B cell (primary cell): ENCODE measurements around the gene ACSBG1. TPM values are rescaled to one million over a fixed set of nuclear protein-coding genes. Genes with fewer than 3 reads are reported as not detected.

ENCODE experiments used
- ATAC-seq: fragments of 200-7000 bp; cut with Tn5 transposase; one replicate; pipeline ENCODE4 v1.10.0; 2021; ENCODE audit warnings: low read depth, mild to moderate bottlenecking, moderate number of reproducible peaks, moderate library complexity
- CTCF ChIA-PET: fragments of 350-600 bp; sonication (Branson Sonifier 250); formaldehyde crosslinking; loops from one replicate; lab custom pipeline; 2021; ENCODE audit warnings: antibody characterized with exemption, inconsistent platforms; lab: Charles Lee
- POLR2A ChIA-PET: fragments of 350-600 bp; sonication (Branson Sonifier 250); formaldehyde crosslinking; loops from one replicate; lab custom pipeline; 2021; ENCODE audit warnings: antibody characterized with exemption; lab: Charles Lee
- DNase-seq: peaks from one replicate; pipeline ENCODE4 v3.0.0; 2013
- H2AFZ ChIP-seq: 2 replicates; pipeline ENCODE4 v1.6.1; 2012; ENCODE audit warnings: mild to moderate bottlenecking, low read depth, low read length; ENCODE audit not compliant: insufficient read depth, poor library complexity, severe bottlenecking
- H3K27ac ChIP-seq, 2 donors: 1 replicate in 1 of 2; 2 replicates in 1 of 2; pipeline ENCODE4 v1.5.1; 2012 to 2013; ENCODE audit warnings: low read length in 2 of 2, mild to moderate bottlenecking in 2 of 2, moderate library complexity in 1 of 2
- H3K27me3 ChIP-seq, 4 experiments: fragments of 200-600 bp in 1 of 4; sonication (generic) in 1 of 4; replicated peaks in 1 of 4; 1 replicate in 2 of 4; 2 replicates in 2 of 4; pipeline versions ENCODE4 v1.6.1 to v1.7.0; 2013 to 2016; ENCODE audit warnings: low read length in 3 of 4, mild to moderate bottlenecking in 2 of 4, mixed read lengths in 1 of 4, moderate library complexity in 1 of 4; ENCODE audit not compliant: insufficient read depth in 4 of 4, control insufficient read depth in 3 of 4; ENCODE audit errors: control extremely low read depth in 1 of 4
- H3K36me3 ChIP-seq, 2 experiments: replicated peaks in 1 of 2; 1 replicate in 1 of 2; 2 replicates in 1 of 2; pipeline versions ENCODE4 v1.6.1 to v1.7.1; 2013; ENCODE audit warnings: low read length in 1 of 2; ENCODE audit not compliant: insufficient read depth in 2 of 2, control insufficient read depth in 1 of 2; ENCODE audit errors: control extremely low read depth in 1 of 2, extremely low read depth in 1 of 2
- H3K4me1 ChIP-seq, 2 donors: fragments of 200-600 bp in 1 of 2; sonication (generic) in 1 of 2; 1 replicate in 1 of 2; 2 replicates in 1 of 2; pipeline versions ENCODE4 v1.5.1 to v1.6.1; 2013 to 2017; ENCODE audit warnings: low read length in 2 of 2; ENCODE audit not compliant: control insufficient read depth in 2 of 2, insufficient read depth in 2 of 2
- H3K4me2 ChIP-seq: replicated peaks from 2 replicates; pipeline ENCODE3; 2012; ENCODE audit warnings: mild to moderate bottlenecking, low read depth, low read length; ENCODE audit not compliant: poor library complexity, severe bottlenecking
- H3K4me3 ChIP-seq, 5 experiments: fragments of 200-600 bp in 1 of 5; sonication (generic) in 1 of 5; 1 replicate in 3 of 5; 2 replicates in 2 of 5; pipeline versions ENCODE4 v1.5.1 to v1.7.0; 2011 to 2016; ENCODE audit warnings: low read length in 4 of 5, mild to moderate bottlenecking in 4 of 5, low read depth in 2 of 5, control low read depth in 1 of 5, moderate library complexity in 1 of 5; ENCODE audit not compliant: insufficient read depth in 1 of 5; ENCODE audit errors: control extremely low read depth in 1 of 5, extremely low read depth in 1 of 5
- H3K79me2 ChIP-seq: fragments of 200-600 bp; sonication (generic); one replicate; pipeline ENCODE4 v1.6.0; 2016; ENCODE audit warnings: low read length; ENCODE audit not compliant: control insufficient read depth, insufficient read depth
- H3K9ac ChIP-seq: fragments of 200-600 bp; sonication (generic); 2 replicates; pipeline ENCODE4 v1.6.1; 2017; ENCODE audit warnings: mild to moderate bottlenecking, low read length, moderate library complexity
- H3K9me3 ChIP-seq, 3 donors: one replicate each; pipeline versions ENCODE4 v1.6.1 to v1.7.1; 2013; ENCODE audit warnings: low read length in 2 of 3; ENCODE audit not compliant: control insufficient read depth in 2 of 3, insufficient read depth in 1 of 3; ENCODE audit errors: control extremely low read depth in 1 of 3
- H4K20me1 ChIP-seq: 2 replicates; pipeline ENCODE4 v1.6.0; 2012; ENCODE audit warnings: mild to moderate bottlenecking, low read length; ENCODE audit not compliant: insufficient read depth, control insufficient read depth, poor library complexity, severe bottlenecking
- H3K27ac Mint-ChIP-seq: one replicate; pipeline ENCODE4 v1.8.0; 2021; ENCODE audit warnings: mixed read lengths
- H3K27me3 Mint-ChIP-seq: one replicate; pipeline ENCODE4 v1.8.0; 2021; ENCODE audit warnings: mixed read lengths
- H3K4me1 Mint-ChIP-seq: one replicate; pipeline ENCODE4 v1.8.0; 2021; ENCODE audit warnings: mixed read lengths
- H3K4me3 Mint-ChIP-seq: one replicate; pipeline ENCODE4 v1.8.0; 2021; ENCODE audit warnings: mixed read lengths
- H3K9me3 Mint-ChIP-seq: one replicate; pipeline ENCODE4 v1.8.0; 2022; ENCODE audit warnings: mixed read lengths; ENCODE audit not compliant: insufficient read depth
- EZH2 ChIP-seq: IDR thresholded peaks from 2 replicates; pipeline ENCODE4 v1.6.1; 2012; ENCODE audit warnings: borderline replicate concordance, low read depth, mild to moderate bottlenecking, moderate library complexity, low read length; ENCODE audit not compliant: insufficient read depth, poor library complexity, severe bottlenecking
- WGBS: methylation state at CpG from one replicate; pipeline ENCODE4 v1.1.5; 2013; ENCODE audit warnings: missing lambda C conversion rate; ENCODE audit not compliant: insufficient coverage; 5-methylcytosine and 5-hydroxymethylcytosine counted together
- intact Hi-C: fragments of 100-400 bp; cut with micrococcal nuclease; formaldehyde crosslinking; loops from one replicate; pipeline ENCODE4 v1.10.0; 2022
- polyA plus RNA-seq: library from polyadenylated mRNA; depleted of rRNA; stranded (reverse); fragments of >200 nt; gene quantifications from 2 replicates; pipeline ENCODE4 v1.2.3, GENCODE V29; 2012
- total RNA-seq, 2 donors: library from RNA; stranded (reverse); fragments of 120-200 nt in 1 of 2; gene quantifications; 1 replicate in 1 of 2; 2 replicates in 1 of 2; pipeline versions ENCODE4 v1.2.3 to v1.2.4, GENCODE V29; 2013 to 2022
- TF ChIP-seq, protein P1 (sequence below): fragments of 200-600 bp; IDR thresholded peaks from one replicate; pipeline ENCODE4 v1.8.0; 2022; ENCODE audit warnings: antibody characterized with exemption, mild to moderate bottlenecking

The ACSBG1 gene
- total and polyA plus RNA-seq, 2 donors (not counting 1 experiment from before 2014, with no cell fraction given) = 0.03 to 0.07 TPM

DNA sequence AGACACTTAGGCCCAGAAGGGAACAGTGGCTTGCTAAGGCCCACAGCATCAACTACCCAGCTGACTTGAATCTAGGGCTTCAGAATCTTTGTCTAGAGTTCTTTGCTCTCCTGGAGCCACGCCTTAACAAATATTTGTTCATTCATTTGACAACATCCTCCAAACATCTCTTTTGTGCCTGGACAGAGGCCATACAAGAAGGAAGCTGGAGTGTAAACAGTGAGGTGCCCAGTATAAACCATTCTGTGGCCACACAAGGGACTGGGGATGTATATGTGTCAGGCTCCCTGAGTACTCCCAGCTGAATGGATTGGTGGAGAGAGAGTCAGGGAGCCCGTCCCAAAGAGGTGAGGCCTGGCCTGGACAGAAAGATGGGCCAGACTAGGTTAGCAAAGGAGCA is 106.5 kb downstream of the ACSBG1 start:
- Histone ChIP-seq H2AFZ (no peak overlapping the region), H3K9me3 (no peaks in the 10 kb centered on the region), H3K4me2 (no peak overlapping the region), H3K9ac (no peak overlapping the region), H3K27me3 (no peaks in the 10 kb centered on the region), H3K27ac (no peak overlapping the region), H3K4me1 (peaks cover 12 to 14% of the 10 kb centered on the region in 2 donors), H4K20me1 (no peaks in the 10 kb centered on the region), H3K79me2 (no peaks in the 10 kb centered on the region), H3K36me3 (no peaks in the 10 kb centered on the region), H3K4me3 (no peak overlapping the region)
- no peaks in the 10 kb centered on the region for H3K9me3 Mint-ChIP-seq
- WGBS = 93% methylated on average over 1 of the region's 2 CpGs
- TF ChIP-seq, protein P1, sequence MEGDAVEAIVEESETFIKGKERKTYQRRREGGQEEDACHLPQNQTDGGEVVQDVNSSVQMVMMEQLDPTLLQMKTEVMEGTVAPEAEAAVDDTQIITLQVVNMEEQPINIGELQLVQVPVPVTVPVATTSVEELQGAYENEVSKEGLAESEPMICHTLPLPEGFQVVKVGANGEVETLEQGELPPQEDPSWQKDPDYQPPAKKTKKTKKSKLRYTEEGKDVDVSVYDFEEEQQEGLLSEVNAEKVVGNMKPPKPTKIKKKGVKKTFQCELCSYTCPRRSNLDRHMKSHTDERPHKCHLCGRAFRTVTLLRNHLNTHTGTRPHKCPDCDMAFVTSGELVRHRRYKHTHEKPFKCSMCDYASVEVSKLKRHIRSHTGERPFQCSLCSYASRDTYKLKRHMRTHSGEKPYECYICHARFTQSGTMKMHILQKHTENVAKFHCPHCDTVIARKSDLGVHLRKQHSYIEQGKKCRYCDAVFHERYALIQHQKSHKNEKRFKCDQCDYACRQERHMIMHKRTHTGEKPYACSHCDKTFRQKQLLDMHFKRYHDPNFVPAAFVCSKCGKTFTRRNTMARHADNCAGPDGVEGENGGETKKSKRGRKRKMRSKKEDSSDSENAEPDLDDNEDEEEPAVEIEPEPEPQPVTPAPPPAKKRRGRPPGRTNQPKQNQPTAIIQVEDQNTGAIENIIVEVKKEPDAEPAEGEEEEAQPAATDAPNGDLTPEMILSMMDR = no peak
- no peak for TF ChIP-seq EZH2
- CTCF ChIA-PET = interaction anchor here (1.3 to 15.2 kb wide), 4 partner anchors 15 to 67 kb away, joined by 3 to 322 read pairs (median 35); no protein-coding TSS in a partner anchor
- H3K27ac Mint-ChIP-seq = peak overlapping the region; percentile 72
- POLR2A ChIA-PET = no interaction called here
- H3K27me3 Mint-ChIP-seq = no peaks in the 10 kb centered on the region
- ATAC-seq (no peak), DNase-seq (no peak)
- H3K4me1 Mint-ChIP-seq = peaks cover 14% of the 10 kb centered on the region
- no peak overlapping the region for H3K4me3 Mint-ChIP-seq
- intact Hi-C loops = no loop called here

DNA sequence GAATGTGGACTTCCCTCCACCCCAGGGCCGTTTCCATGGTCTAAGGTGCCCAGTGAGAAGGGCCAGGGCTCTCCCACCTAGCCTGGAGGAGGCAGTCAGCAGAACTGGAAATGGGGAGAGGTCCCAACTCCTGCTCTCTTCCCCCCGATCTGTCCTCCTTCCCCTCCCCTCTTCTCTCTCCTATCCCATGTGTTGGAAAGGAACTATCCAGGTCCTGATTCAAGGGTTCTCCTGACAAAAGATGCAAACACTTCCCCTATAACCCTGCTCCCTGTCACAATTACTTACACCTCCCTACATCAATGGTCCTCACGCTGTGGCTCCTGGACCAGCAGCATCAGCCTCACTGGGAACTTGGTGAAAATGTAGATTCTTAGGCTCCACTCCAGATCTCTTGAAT is 109.1 kb downstream of the ACSBG1 start:
- no peak overlapping the region for H3K4me3 Mint-ChIP-seq
- H2AFZ ChIP-seq = no peak overlapping the region
- no peak overlapping the region for H3K4me2 ChIP-seq
- H3K27ac Mint-ChIP-seq = no peak overlapping the region
- H3K4me3 ChIP-seq = no peak overlapping the region
- TF ChIP-seq EZH2 = no peak
- TF ChIP-seq, protein P1 = no peak
- DNase-seq (no peak), ATAC-seq (no peak)
- H3K79me2 ChIP-seq = no peaks in the 10 kb centered on the region
- H3K36me3 ChIP-seq = no peaks in the 10 kb centered on the region
- no peaks in the 10 kb centered on the region for H3K9me3 ChIP-seq
- ChIA-PET POLR2A (no interaction called here), CTCF (interaction anchor here (0.9 to 15.2 kb wide), 4 partner anchors 13 to 72 kb away, joined by 3 to 322 read pairs (median 42); no protein-coding TSS in a partner anchor)
- no peaks in the 10 kb centered on the region for H3K9me3 Mint-ChIP-seq
- peaks cover 1% of the 10 kb centered on the region for H3K4me1 Mint-ChIP-seq
- no peak overlapping the region for H3K9ac ChIP-seq
- H4K20me1 ChIP-seq = no peaks in the 10 kb centered on the region
- 100% methylated on average over 1 of the region's 3 CpGs for WGBS
- H3K4me1 ChIP-seq = no peaks in the 10 kb centered on the region
- no peaks in the 10 kb centered on the region for H3K27me3 Mint-ChIP-seq
- no peaks in the 10 kb centered on the region for H3K27me3 ChIP-seq
- intact Hi-C loops = no loop called here
- no peak overlapping the region for H3K27ac ChIP-seq
